Measurements from ENCODE around the gene RAB25. TPM values are rescaled to one million over a fixed set of nuclear protein-coding genes. Genes with fewer than 3 reads are reported as not detected.

Gene RAB25
- total RNA-seq, 3 donors from 2014 or later, result 40.3 to 68.6 TPM; not detected in 1

Other genes starting within 250 kb of the RAB25 start
- 10 to 100 TPM; 33.3 to 56.4 (median 56.1) TPM for gene GON4L, start 203.9 kb upstream of the RAB25 start, total RNA-seq
- 1 to 10 TPM; 4.5 to 8.2 (median 5.0) TPM for gene SYT11, start 201.6 kb upstream of the RAB25 start, total RNA-seq
- gene RIT1, start 149.8 kb upstream of the RAB25 start, total RNA-seq, result 10 to 100 TPM; 29.2 to 32.6 (median 29.4) TPM
- 10 to 100 TPM; 52.0 to 81.5 (median 64.2) TPM for gene KHDC4, start 126.7 kb upstream of the RAB25 start, total RNA-seq
- not detected for gene RXFP4, start 119.5 kb upstream of the RAB25 start, total RNA-seq
- 10 to 100 TPM; 81.8 to 93.7 (median 90.4) TPM for gene ARHGEF2, start 82.6 kb upstream of the RAB25 start, total RNA-seq
- gene SSR2, start 40.2 kb upstream of the RAB25 start, total RNA-seq, result 100 to 1,000 TPM; 305 to 407 (median 370) TPM
- 10 to 100 TPM; 22.1 to 27.1 (median 23.3) TPM for gene UBQLN4, start 7.4 kb upstream of the RAB25 start, total RNA-seq
- gene LAMTOR2, start 6.4 kb upstream of the RAB25 start, total RNA-seq, result 10 to 100 TPM; 60.7 to 75.5 (median 69.8) TPM
- 1 to 10 TPM in 2 of 3 donors, under 1 TPM in 1; 0.32 to 1.3 (median 1.3) TPM for gene MEX3A, start 21.3 kb downstream of the RAB25 start, total RNA-seq
- gene LMNA, start 53.6 kb downstream of the RAB25 start, total RNA-seq, result 100 to 1,000 TPM; 292 to 367 (median 319) TPM
- 10 to 100 TPM in 1 of 3 donors, 1 to 10 TPM in 2; 1.4 to 21.5 (median 9.2) TPM for gene SEMA4A, start 92.4 kb downstream of the RAB25 start, total RNA-seq
- gene SLC25A44, start 132.9 kb downstream of the RAB25 start, total RNA-seq, result 10 to 100 TPM; 10.7 to 23.7 (median 13.8) TPM
- gene PMF1, start 151.8 kb downstream of the RAB25 start, total RNA-seq, result 10 to 100 TPM; 41.4 to 75.2 (median 60.3) TPM
- 1 to 10 TPM in 1 of 3 donors, under 1 TPM in 2; 0.32 to 2.9 (median 0.98) TPM for gene BGLAP, start 181.0 kb downstream of the RAB25 start, total RNA-seq
- gene PAQR6, start 186.9 kb downstream of the RAB25 start, total RNA-seq, result 1 to 10 TPM; 1.8 to 3.9 (median 2.5) TPM
- gene SMG5, start 221.7 kb downstream of the RAB25 start, total RNA-seq, result 10 to 100 TPM; 35.7 to 67.8 (median 54.7) TPM
- 1 to 10 TPM; 1.3 to 7.8 (median 4.9) TPM for gene TMEM79, start 223.2 kb downstream of the RAB25 start, total RNA-seq
- gene GLMP, start 234.5 kb downstream of the RAB25 start, total RNA-seq, result 10 to 100 TPM; 36.4 to 68.5 (median 40.2) TPM
- gene VHLL, start 238.1 kb downstream of the RAB25 start, total RNA-seq, result under 1 TPM in 1 of 3 donors, not detected in 2; 0.98 TPM